Activated CD8-positive, alpha-beta T cell treated with anti-CD3 and anti-CD28 coated beads, Interleukin-2, amount 10 ng/mL, durations not matched to agents 7 days and 5 days (primary cell): Measurements from ENCODE around the gene KRTAP6-3. TPM values are rescaled to one million over a fixed set of nuclear protein-coding genes. Genes with fewer than 3 reads are reported as not detected.

Experiments used
- ATAC-seq: fragments of 150-1000 bp; cut with Tn5 transposase; one replicate; pipeline ENCODE4 v1.10.0; 2021; ENCODE audit warnings: moderate library complexity
- CTCF ChIA-PET: fragments of 350-600 bp; sonication (Branson Sonifier 250); formaldehyde crosslinking; loops from one replicate; lab custom pipeline; 2021; ENCODE audit warnings: antibody characterized with exemption; lab: Charles Lee
- POLR2A ChIA-PET: fragments of 350-600 bp; sonication (Branson Sonifier 250); formaldehyde crosslinking; loops from one replicate; lab custom pipeline; 2021; ENCODE audit warnings: antibody characterized with exemption; lab: Charles Lee
- DNase-seq: peaks from one replicate; pipeline ENCODE4 v3.0.0-alpha.2; 2020
- H3K27ac Mint-ChIP-seq: one replicate; pipeline ENCODE4 v1.8.0; 2021; ENCODE audit warnings: mild to moderate bottlenecking, mixed read lengths
- H3K27me3 Mint-ChIP-seq: one replicate; pipeline ENCODE4 v1.8.0; 2021; ENCODE audit warnings: low read depth, mixed read lengths
- H3K36me3 Mint-ChIP-seq: one replicate; pipeline ENCODE4 v1.8.0; 2021; ENCODE audit warnings: low read depth, mixed read lengths
- H3K4me1 Mint-ChIP-seq: one replicate; pipeline ENCODE4 v1.8.0; 2021; ENCODE audit warnings: low read depth, mixed read lengths
- H3K4me3 Mint-ChIP-seq: one replicate; pipeline ENCODE4 v1.8.0; 2021; ENCODE audit warnings: mild to moderate bottlenecking, mixed read lengths
- H3K9me3 Mint-ChIP-seq: one replicate; pipeline ENCODE4 v1.8.0; 2022; ENCODE audit warnings: mixed read lengths; ENCODE audit not compliant: insufficient read depth
- total RNA-seq, 2 experiments: library from RNA; stranded (reverse); gene quantifications; one replicate each; pipeline ENCODE4 v1.2.3, GENCODE V29; 2021

Gene KRTAP6-3
- total RNA-seq, 2 experiments from 2014 or later: not detected

GRCh38 chr21:30629200-30629599 lies 37.0 kb downstream of the KRTAP6-3 start:
- no peak overlapping the region for H3K27ac Mint-ChIP-seq
- H3K9me3 Mint-ChIP-seq: no peaks in the 10 kb centered on the region
- no peak overlapping the region for H3K4me3 Mint-ChIP-seq
- DNase-seq (no peak), ATAC-seq (no peak)
- POLR2A ChIA-PET: interaction anchor here (0.6 to 0.7 kb wide), 2 partner anchors 79 to 246 kb away, joined by 3 read pairs; no protein-coding TSS in a partner anchor
- CTCF ChIA-PET: no interaction called here
- no peaks in the 10 kb centered on the region for H3K36me3 Mint-ChIP-seq
- H3K27me3 Mint-ChIP-seq: no peaks in the 10 kb centered on the region
- H3K4me1 Mint-ChIP-seq: no peaks in the 10 kb centered on the region

GRCh38 chr21:30634906-30635305 lies 42.7 kb downstream of the KRTAP6-3 start, which contains the start of gene KRTAP20-2:
TSS of gene KRTAP20-2 (plus strand) at chr21:30635206. CDS start at chr21:30635264, 58 bp downstream.
- Mint-ChIP-seq H3K36me3 (no peaks in the 10 kb centered on the region), H3K27ac (no peak within 1 kb of the TSS)
- POLR2A ChIA-PET: no interaction called here

GRCh38 chr21:30638686-30639085 lies 46.4 kb downstream of the KRTAP6-3 start:
- DNase-seq (no peak), ATAC-seq (no peak)
- no peak overlapping the region for H3K27ac Mint-ChIP-seq
- H3K9me3 Mint-ChIP-seq: no peaks in the 10 kb centered on the region
- ChIA-PET POLR2A (no interaction called here), CTCF (no interaction called here)
- H3K36me3 Mint-ChIP-seq: no peaks in the 10 kb centered on the region
- H3K27me3 Mint-ChIP-seq: no peaks in the 10 kb centered on the region
- no peaks in the 10 kb centered on the region for H3K4me1 Mint-ChIP-seq
- no peak overlapping the region for H3K4me3 Mint-ChIP-seq

More at GRCh38 chr21:30634906-30635305, 42.7 kb downstream of the KRTAP6-3 start, which contains the start of gene KRTAP20-2:
- CTCF ChIA-PET: no interaction called here
- no peaks in the 10 kb centered on the region for H3K9me3 Mint-ChIP-seq
- H3K4me3 Mint-ChIP-seq: no peak within 1 kb of the TSS
- ATAC-seq (no peak), DNase-seq (no peak)
- no peaks in the 10 kb centered on the region for H3K4me1 Mint-ChIP-seq
- H3K27me3 Mint-ChIP-seq: no peaks in the 10 kb centered on the region

GRCh38 chr21:30642564-30642963 lies 50.3 kb downstream of the KRTAP6-3 start, which contains the start of gene KRTAP20-3:
TSS of gene KRTAP20-3 (plus strand) at chr21:30642864.
- H3K27ac Mint-ChIP-seq: no peak within 1 kb of the TSS
- POLR2A ChIA-PET: no interaction called here
- H3K9me3 Mint-ChIP-seq: no peaks in the 10 kb centered on the region
- H3K4me1 Mint-ChIP-seq: no peaks in the 10 kb centered on the region
- CTCF ChIA-PET: no interaction called here
- H3K36me3 Mint-ChIP-seq: no peaks in the 10 kb centered on the region
- no peak for DNase-seq
- ATAC-seq: no peak
- no peak within 1 kb of the TSS for H3K4me3 Mint-ChIP-seq
- H3K27me3 Mint-ChIP-seq: no peaks in the 10 kb centered on the region

Other genes starting within 250 kb of the KRTAP6-3 start
- not detected for gene KRTAP23-1, start 243.8 kb upstream of the KRTAP6-3 start, total RNA-seq
- not detected for gene KRTAP13-2, start 220.2 kb upstream of the KRTAP6-3 start, total RNA-seq
- gene KRTAP13-1, start 196.4 kb upstream of the KRTAP6-3 start, total RNA-seq: not detected
- gene KRTAP13-3, start 166.5 kb upstream of the KRTAP6-3 start, total RNA-seq: not detected
- not detected for gene KRTAP13-4, start 162.2 kb upstream of the KRTAP6-3 start, total RNA-seq
- gene KRTAP15-1, start 152.2 kb upstream of the KRTAP6-3 start, total RNA-seq: not detected
- gene KRTAP19-1, start 112.1 kb upstream of the KRTAP6-3 start, total RNA-seq: not detected
- gene KRTAP19-2, start 105.0 kb upstream of the KRTAP6-3 start, total RNA-seq: not detected
- gene KRTAP19-3, start 100.4 kb upstream of the KRTAP6-3 start, total RNA-seq: not detected
- gene KRTAP19-4, start 95.3 kb upstream of the KRTAP6-3 start, total RNA-seq: not detected
- not detected for gene KRTAP19-5, start 90.3 kb upstream of the KRTAP6-3 start, total RNA-seq
- not detected for gene KRTAP19-6, start 50.6 kb upstream of the KRTAP6-3 start, total RNA-seq
- gene KRTAP19-7, start 31.1 kb upstream of the KRTAP6-3 start, total RNA-seq: not detected
- not detected for gene KRTAP22-2, start 2.0 kb upstream of the KRTAP6-3 start, total RNA-seq
- not detected for gene KRTAP6-2, start 6.5 kb downstream of the KRTAP6-3 start, total RNA-seq
- gene KRTAP22-1, start 8.6 kb downstream of the KRTAP6-3 start, total RNA-seq: not detected
- gene KRTAP6-1, start 21.5 kb downstream of the KRTAP6-3 start, total RNA-seq: not detected
- gene KRTAP20-1, start 24.0 kb downstream of the KRTAP6-3 start, total RNA-seq: not detected
- not detected for gene KRTAP20-4, start 28.2 kb downstream of the KRTAP6-3 start, total RNA-seq
- not detected for gene KRTAP20-2, start 42.8 kb downstream of the KRTAP6-3 start, total RNA-seq
- not detected for gene KRTAP20-3, start 50.4 kb downstream of the KRTAP6-3 start, total RNA-seq
- not detected for gene KRTAP21-3, start 126.3 kb downstream of the KRTAP6-3 start, total RNA-seq
- not detected for gene KRTAP21-2, start 154.8 kb downstream of the KRTAP6-3 start, total RNA-seq
- gene KRTAP21-1, start 163.0 kb downstream of the KRTAP6-3 start, total RNA-seq: not detected
- gene KRTAP8-1, start 220.8 kb downstream of the KRTAP6-3 start, total RNA-seq: not detected
- gene KRTAP7-1, start 237.3 kb downstream of the KRTAP6-3 start, total RNA-seq: not detected